ENCODE measurements around the gene ARHGAP15.

Gene ARHGAP15

DNA sequence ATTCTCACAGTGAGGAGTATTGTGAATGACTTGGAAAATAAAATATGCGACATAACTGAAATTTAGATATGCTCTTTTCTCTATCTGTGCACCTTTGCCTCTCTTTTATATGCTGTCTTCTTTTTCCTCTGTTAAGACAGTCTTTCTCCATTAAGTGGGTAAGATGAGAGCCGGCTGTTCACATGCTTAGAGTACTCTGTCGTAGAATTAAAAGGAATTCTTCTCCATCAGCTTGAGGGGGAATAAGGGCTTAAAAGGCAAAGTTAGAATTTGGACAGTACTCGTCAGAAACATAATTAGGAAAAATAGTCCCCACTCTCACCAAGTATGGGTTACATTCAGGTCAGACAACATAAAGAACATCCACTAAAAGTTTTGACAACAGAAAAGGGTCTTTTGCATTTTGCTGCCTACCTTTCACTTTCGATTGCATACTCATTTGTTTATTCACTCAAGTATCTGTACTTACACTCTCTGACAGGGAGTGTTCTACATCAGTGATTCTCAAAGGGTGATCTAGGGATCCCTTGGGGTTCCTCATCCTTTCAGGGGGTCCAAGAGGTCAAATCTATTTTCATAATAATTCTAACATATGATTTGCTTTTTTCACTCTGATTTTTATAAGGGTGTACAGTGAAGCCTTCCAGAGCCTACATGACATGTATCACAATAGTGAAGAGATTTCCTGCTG, 48.0 kb downstream of the ARHGAP15 start:
- Histone ChIP-seq H4K20me1 (ENCODE audit: low read depth, low read length) (no peaks in the 10 kb centered on the region), H3K4me3 (ENCODE audit: insufficient read depth, low read length, poor library complexity, severe bottlenecking) (peak overlapping the region; percentile 42), H3K27ac (ENCODE audit: low read depth, low read length) (peak overlapping the region; percentile 23), H3K9me3 (ENCODE audit: insufficient read depth, low read length) (no peaks in the 10 kb centered on the region), H3K9ac (ENCODE audit: low read length) (peak overlapping the region; percentile 15), H3K9me2 (replicated peaks; ENCODE audit: insufficient read depth, low read length) (no peaks in the 10 kb centered on the region), H3K79me2 (ENCODE audit: insufficient read depth, low read length) (peaks cover 21% of the 10 kb centered on the region; the same call in 1 of the 2 replicates), H3K27me3 (ENCODE audit: low read length) (no peaks in the 10 kb centered on the region), H3K4me2 (ENCODE audit: low read depth, low read length, poor library complexity, severe bottlenecking) (peak overlapping the region; percentile 67), H2AFZ (ENCODE audit: low read depth, low read length, severe bottlenecking) (peak overlapping the region; percentile 8), H3F3A (ENCODE audit: insufficient read depth) (peaks cover 6% of the 10 kb centered on the region; the same call in 1 of the 2 replicates), H3K36me3 (ENCODE audit: low read length) (0 out of 2 replicates have a peak, but pooled peaks cover 11% of the 10 kb centered on the region)
- TF ChIP-seq CTCF (IDR thresholded peaks at IDR 0.05; ENCODE audit: insufficient read depth, low read length, poor library complexity, severe bottlenecking) (no peak), EZH2phosphoT487 (conservative IDR thresholded peaks at IDR 0.05; ENCODE audit: low read length) (no peak)

DNA sequence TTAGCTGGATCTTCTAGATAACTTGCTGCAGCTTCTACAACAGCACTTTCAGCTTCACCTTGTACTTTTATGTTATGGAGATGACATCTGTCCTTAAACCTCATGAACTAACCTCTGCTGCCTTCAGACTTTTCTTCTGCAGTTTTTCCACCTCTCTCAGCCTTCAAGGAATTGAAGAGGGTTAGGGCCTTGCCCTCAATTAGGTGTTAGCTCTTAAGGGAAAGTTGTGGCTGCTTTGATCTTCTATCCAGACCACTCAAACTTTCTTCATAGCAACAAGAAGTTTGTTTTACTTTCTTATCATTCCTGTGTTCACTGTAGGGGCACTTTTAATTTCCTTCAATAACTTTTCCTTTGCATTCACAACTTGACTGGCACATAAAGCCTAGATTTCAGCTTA, 52.3 kb downstream of the ARHGAP15 start:
- Histone ChIP-seq H3K9ac (ENCODE audit: low read length) (no peak overlapping the region), H3K27me3 (ENCODE audit: low read length) (no peaks in the 10 kb centered on the region)
- TF ChIP-seq CTCF (IDR thresholded peaks at IDR 0.05; ENCODE audit: insufficient read depth, low read length, poor library complexity, severe bottlenecking) (no peak), EZH2phosphoT487 (conservative IDR thresholded peaks at IDR 0.05; ENCODE audit: low read length) (no peak)

DNA sequence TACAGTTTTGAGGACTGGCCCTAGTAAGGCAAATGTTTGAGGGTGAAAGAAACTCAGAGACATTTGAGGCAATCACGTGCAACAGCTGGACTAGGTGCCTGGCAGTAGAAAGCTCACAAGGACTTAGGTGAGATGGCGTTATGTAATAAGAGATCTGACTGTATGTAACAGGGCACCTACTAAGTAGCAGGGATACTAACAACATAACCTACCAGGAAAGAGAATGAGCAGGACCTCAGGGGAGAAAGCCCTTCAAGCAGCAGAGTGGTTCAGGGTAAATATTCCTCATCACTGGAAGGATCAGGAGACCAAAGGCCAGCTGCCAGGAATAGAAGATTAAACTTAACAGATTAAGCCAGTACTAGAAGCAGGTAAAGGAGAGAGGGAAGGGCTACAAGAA, 53.4 kb downstream of the ARHGAP15 start:
- H3F3A ChIP-seq (ENCODE audit: insufficient read depth), result no peaks in the 10 kb centered on the region
- H2AFZ ChIP-seq (ENCODE audit: low read depth, low read length, severe bottlenecking), result no peak overlapping the region
- H3K4me3 ChIP-seq (ENCODE audit: insufficient read depth, low read length, poor library complexity, severe bottlenecking), result no peak overlapping the region
- H3K27me3 ChIP-seq (ENCODE audit: low read length), result no peaks in the 10 kb centered on the region
- no peak overlapping the region for H3K4me2 ChIP-seq (ENCODE audit: low read depth, low read length, poor library complexity, severe bottlenecking)
- H4K20me1 ChIP-seq (ENCODE audit: low read depth, low read length), result no peaks in the 10 kb centered on the region
- TF ChIP-seq EZH2phosphoT487 (conservative IDR thresholded peaks at IDR 0.05; ENCODE audit: low read length) (no peak), CTCF (IDR thresholded peaks at IDR 0.05; ENCODE audit: insufficient read depth, low read length, poor library complexity, severe bottlenecking) (no peak)
- H3K27ac ChIP-seq (ENCODE audit: low read depth, low read length), result no peak overlapping the region
- H3K36me3 ChIP-seq (ENCODE audit: low read length), result 0 out of 2 replicates have a peak, but pooled peaks cover 11% of the 10 kb centered on the region
- no peaks in the 10 kb centered on the region for H3K9me2 ChIP-seq (replicated peaks; ENCODE audit: insufficient read depth, low read length)
- H3K9me3 ChIP-seq (ENCODE audit: insufficient read depth, low read length), result no peaks in the 10 kb centered on the region
- H3K79me2 ChIP-seq (ENCODE audit: insufficient read depth, low read length), result peaks cover 11% of the 10 kb centered on the region
- no peak overlapping the region for H3K9ac ChIP-seq (ENCODE audit: low read length)

More for the DNA sequence above, 52.3 kb downstream of the ARHGAP15 start:
- Histone ChIP-seq H3K79me2 (ENCODE audit: insufficient read depth, low read length) (peaks cover 23% of the 10 kb centered on the region), H2AFZ (ENCODE audit: low read depth, low read length, severe bottlenecking) (no peak overlapping the region), H3K27ac (ENCODE audit: low read depth, low read length) (no peak overlapping the region), H3K9me2 (replicated peaks; ENCODE audit: insufficient read depth, low read length) (no peaks in the 10 kb centered on the region), H3K36me3 (ENCODE audit: low read length) (0 out of 2 replicates have a peak, but pooled peaks cover 11% of the 10 kb centered on the region), H3K9me3 (ENCODE audit: insufficient read depth, low read length) (no peaks in the 10 kb centered on the region), H3K4me2 (ENCODE audit: low read depth, low read length, poor library complexity, severe bottlenecking) (no peak overlapping the region), H3F3A (ENCODE audit: insufficient read depth) (no peaks in the 10 kb centered on the region; the same call in 1 of the 2 replicates), H3K4me3 (ENCODE audit: insufficient read depth, low read length, poor library complexity, severe bottlenecking) (no peak overlapping the region), H4K20me1 (ENCODE audit: low read depth, low read length) (no peaks in the 10 kb centered on the region)

Data from SU-DHL-6 (cell line).